H1 (cell line): ENCODE data around the gene RNF145. TPM values are rescaled to one million over a fixed set of nuclear protein-coding genes. Genes with fewer than 3 reads are reported as not detected.

Experiments
- CTCF ChIA-PET: fragments of 300-600 bp; sonication (Branson Sonifier 250); formaldehyde crosslinking; loops from one replicate; lab custom pipeline; 2021; ENCODE audit not compliant: partially characterized antibody; lab: Charles Lee
- POLR2A ChIA-PET: fragments of 300-600 bp; sonication (Branson Sonifier 250); formaldehyde crosslinking; loops from one replicate; lab custom pipeline; 2021; ENCODE audit warnings: inconsistent platforms; ENCODE audit not compliant: partially characterized antibody; lab: Charles Lee
- DNase-seq, 2 experiments: peaks; one replicate each; pipeline versions ENCODE4 v3.0.0 to v3.0.0-alpha.2; 2010 to 2022; ENCODE audit warnings: low spot score in 2 of 2, low read depth in 1 of 2, mixed read lengths in 1 of 2
- FAIRE-seq: peaks from 2 replicates; lab custom pipeline; 2011; peaks lifted over from hg19 to GRCh38; lab: Jason Lieb, UNC
- H2AFZ ChIP-seq: 2 replicates; pipeline ENCODE4 v1.8.1; 2012; ENCODE audit warnings: low read length, inconsistent platforms
- H2AK5ac ChIP-seq: 2 replicates; pipeline ENCODE4 v1.6.1; 2013; ENCODE audit warnings: low read depth, low read length
- H2BK120ac ChIP-seq: replicated peaks from 2 replicates; pipeline ENCODE3; 2013; ENCODE audit warnings: low read depth, low read length, inconsistent platforms
- H2BK12ac ChIP-seq: 2 replicates; pipeline ENCODE4 v1.6.1; 2013; ENCODE audit warnings: low read depth, low read length
- H2BK15ac ChIP-seq: 2 replicates; pipeline ENCODE4 v1.6.1; 2013; ENCODE audit warnings: low read length
- H2BK20ac ChIP-seq: 2 replicates; pipeline ENCODE4 v1.6.1; 2013; ENCODE audit warnings: low read length
- H2BK5ac ChIP-seq: 2 replicates; pipeline ENCODE4 v1.6.1; 2013; ENCODE audit warnings: low read depth, low read length
- H3K14ac ChIP-seq: 2 replicates; pipeline ENCODE4 v1.6.1; 2013; ENCODE audit warnings: inconsistent platforms; ENCODE audit not compliant: insufficient read length
- H3K18ac ChIP-seq: 2 replicates; pipeline ENCODE4 v1.6.1; 2013; ENCODE audit warnings: low read length; ENCODE audit errors: extremely low read depth
- H3K23ac ChIP-seq: 2 replicates; pipeline ENCODE4 v1.6.1; 2013; ENCODE audit warnings: inconsistent platforms; ENCODE audit not compliant: insufficient read length
- H3K23me2 ChIP-seq: 2 replicates; pipeline ENCODE4 v1.6.1; 2013; ENCODE audit warnings: low read depth, low read length
- H3K27ac ChIP-seq: 2 replicates; pipeline ENCODE4 v1.6.1; 2011; ENCODE audit warnings: low read depth, low read length, inconsistent platforms
- H3K27me3 ChIP-seq, 4 experiments: replicated peaks in 1 of 4; 1 replicate in 1 of 4; 2 replicates in 3 of 4; pipeline versions ENCODE4 v1.6.1 to v1.8.1; 2011 to 2013; ENCODE audit warnings: low read length in 3 of 4, mild to moderate bottlenecking in 3 of 4, inconsistent platforms in 2 of 4, mixed read lengths in 2 of 4, moderate library complexity in 1 of 4; ENCODE audit not compliant: control insufficient read depth in 3 of 4, insufficient read depth in 3 of 4; ENCODE audit errors: extremely low read depth in 1 of 4
- H3K36me3 ChIP-seq, 4 experiments: 2 replicates each; pipeline versions ENCODE4 v1.6.1 to v1.8.1; 2011 to 2013; ENCODE audit warnings: mild to moderate bottlenecking in 4 of 4, low read length in 3 of 4, moderate library complexity in 2 of 4, control low read depth in 1 of 4, inconsistent platforms in 1 of 4; ENCODE audit not compliant: insufficient read depth in 4 of 4, control insufficient read depth in 2 of 4
- H3K4ac ChIP-seq: replicated peaks from 2 replicates; pipeline ENCODE3; 2013; ENCODE audit warnings: low read length, low read depth, mixed read lengths, inconsistent platforms; ENCODE audit not compliant: insufficient read length
- H3K4me1 ChIP-seq, 4 experiments: replicated peaks in 1 of 4; 1 replicate in 1 of 4; 2 replicates in 3 of 4; pipeline versions ENCODE4 v1.6.1 to v1.8.1; 2011 to 2013; ENCODE audit warnings: low read length in 3 of 4, inconsistent platforms in 2 of 4, mixed read lengths in 1 of 4; ENCODE audit not compliant: insufficient read depth in 4 of 4, control insufficient read depth in 3 of 4
- H3K4me2 ChIP-seq, 2 experiments: 2 replicates each; pipeline versions ENCODE4 v1.6.1 to v1.8.1; 2011 to 2013; ENCODE audit warnings: low read depth in 2 of 2, low read length in 2 of 2, control low read depth in 1 of 2, inconsistent platforms in 1 of 2, mild to moderate bottlenecking in 1 of 2; ENCODE audit not compliant: insufficient read depth in 1 of 2
- H3K4me3 ChIP-seq, 4 experiments: fragments of 200-600, 300-600 bp in 1 of 4; sonication (generic), shearing (Covaris generic), sonication (Bioruptor Twin) in 1 of 4; 2 replicates each; pipeline versions ENCODE4 v1.5.1 to v1.8.1; 2011 to 2016; ENCODE audit warnings: low read length in 4 of 4, low read depth in 3 of 4, control low read depth in 2 of 4, inconsistent platforms in 2 of 4, mild to moderate bottlenecking in 2 of 4, mixed read lengths in 1 of 4, moderate library complexity in 1 of 4; ENCODE audit not compliant: insufficient read depth in 2 of 4; ENCODE audit errors: extremely low read depth in 1 of 4
- H3K56ac ChIP-seq: replicated peaks from 2 replicates; pipeline ENCODE3; 2013; ENCODE audit warnings: low read depth, mild to moderate bottlenecking, mixed read lengths, low read length, inconsistent platforms; ENCODE audit not compliant: insufficient read length
- H3K79me1 ChIP-seq: 2 replicates; pipeline ENCODE4 v1.6.1; 2013; ENCODE audit warnings: low read depth, low read length, control low read depth
- H3K79me2 ChIP-seq, 2 experiments: 2 replicates each; pipeline versions ENCODE4 v1.6.1 to v1.8.1; 2012 to 2013; ENCODE audit warnings: low read length in 2 of 2, mild to moderate bottlenecking in 2 of 2, inconsistent platforms in 1 of 2; ENCODE audit not compliant: insufficient read depth in 2 of 2, control insufficient read depth in 1 of 2
- H3K9ac ChIP-seq, 4 experiments: replicated peaks in 1 of 4; 1 replicate in 1 of 4; 2 replicates in 3 of 4; pipeline versions ENCODE4 v1.6.1 to v1.8.1; 2011 to 2013; ENCODE audit warnings: low read depth in 3 of 4, low read length in 3 of 4, control low read depth in 2 of 4, mild to moderate bottlenecking in 2 of 4, moderate library complexity in 2 of 4, inconsistent platforms in 1 of 4; ENCODE audit errors: extremely low read depth in 1 of 4
- H3K9me3 ChIP-seq, 2 experiments: 2 replicates each; pipeline versions ENCODE4 v1.6.1 to v1.8.1; 2012 to 2013; ENCODE audit warnings: mild to moderate bottlenecking in 2 of 2, moderate library complexity in 2 of 2, control low read depth in 1 of 2, inconsistent platforms in 1 of 2, low read depth in 1 of 2, low read length in 1 of 2, mixed read lengths in 1 of 2; ENCODE audit not compliant: insufficient read depth in 2 of 2
- H4K20me1 ChIP-seq, 2 experiments: replicated peaks in 1 of 2; 2 replicates each; pipeline versions ENCODE3 to v1.8.1; 2011 to 2013; ENCODE audit warnings: inconsistent platforms in 2 of 2, low read length in 2 of 2, mild to moderate bottlenecking in 1 of 2; ENCODE audit not compliant: insufficient read depth in 2 of 2, control insufficient read depth in 1 of 2
- H4K5ac ChIP-seq: 2 replicates; pipeline ENCODE4 v1.6.1; 2013; ENCODE audit warnings: low read length, low read depth, mixed read lengths, inconsistent platforms; ENCODE audit not compliant: insufficient read length
- H4K8ac ChIP-seq: 2 replicates; pipeline ENCODE4 v1.8.0; 2013; ENCODE audit warnings: mild to moderate bottlenecking, moderate library complexity, low read length, inconsistent platforms; ENCODE audit not compliant: insufficient read depth; ENCODE audit errors: extremely low read depth
- H4K91ac ChIP-seq: replicated peaks from 2 replicates; pipeline ENCODE3; 2013; ENCODE audit warnings: low read length, mixed read lengths, inconsistent platforms; ENCODE audit not compliant: insufficient read length
- CHD1 ChIP-seq: IDR thresholded peaks from 2 replicates; pipeline ENCODE4 v1.6.1; 2012; ENCODE audit warnings: low read depth, low read length, improper control_type of control experiment
- KDM4A ChIP-seq: IDR thresholded peaks from one replicate; pipeline ENCODE4 v1.7.1; 2012; ENCODE audit warnings: low read depth, mild to moderate bottlenecking, moderate library complexity, low read length, inconsistent platforms; ENCODE audit not compliant: severe bottlenecking
- RBBP5 ChIP-seq: IDR thresholded peaks from 2 replicates; pipeline ENCODE4 v1.7.1; 2012; ENCODE audit warnings: low read depth, mild to moderate bottlenecking, inconsistent platforms, low read length, moderate library complexity, borderline replicate concordance
- SP4 ChIP-seq: IDR thresholded peaks from 2 replicates; pipeline ENCODE4 v1.6.1; 2012; ENCODE audit warnings: low read length, inconsistent platforms
- TBP ChIP-seq: IDR thresholded peaks from 2 replicates; pipeline ENCODE4 v1.6.1; 2011; ENCODE audit warnings: low read depth, low read length, improper control_type of control experiment
- ZNF274 ChIP-seq: IDR thresholded peaks from 2 replicates; pipeline ENCODE4 v1.7.0; 2012; ENCODE audit warnings: low read length, borderline replicate concordance; ENCODE audit errors: extremely low read depth
- WGBS, 2 experiments: shearing (Covaris generic) in 1 of 2; methylation state at CpG; one replicate each; pipeline versions ENCODE4 v1.1.6 to v1.1.7; 2013 to 2015; ENCODE audit warnings: low lambda C conversion rate in 2 of 2, mixed read lengths in 2 of 2, inconsistent platforms in 1 of 2, low coverage in 1 of 2, missing lambda C conversion rate in 1 of 2; ENCODE audit not compliant: insufficient replicate concordance in 2 of 2, insufficient coverage in 1 of 2, insufficient read length in 1 of 2; ENCODE audit errors: extremely low coverage in 1 of 2, missing lambda C conversion rate in 1 of 2; 5-methylcytosine and 5-hydroxymethylcytosine counted together
- polyA plus RNA-seq, 7 experiments: library from polyadenylated mRNA; depleted of rRNA in 3 of 7; stranded (reverse) in 5 of 7; unstranded in 2 of 7; fragments of >200 nt in 5 of 7; fragments of 200-250 nt in 2 of 7; gene quantifications; 1 replicate in 5 of 7; 2 replicates in 1 of 7; 4 replicates in 1 of 7; pipeline versions ENCODE4 v1.2.1 to v1.2.3, GENCODE V29; 2011 to 2013; ENCODE audit warnings: missing spikeins in 2 of 7, mixed read lengths in 2 of 7
- total RNA-seq: library from RNA; stranded (reverse); fragmentation: NEBNext Ultra II Directional; extraction: Animal tissue kit (Norgen Biotek cat#: 25700); gene quantifications from 2 replicates; pipeline ENCODE4 v1.2.1, GENCODE V29; 2021

Gene RNF145
- total and polyA plus RNA-seq, 2 of the 8 experiments (the other 6 are each of a cell fraction or from before 2014, with no cell fraction given): 34.2 to 72.5 TPM

GRCh38 chr5:159207686-159208513 is 1.5 kb downstream of the RNF145 start:
- peak in 1 of 2 experiments; percentile 72 for DNase-seq
- H3K79me1 ChIP-seq: peaks cover 2% of the 10 kb centered on the region; the same call in 1 of the 2 replicates
- no peak overlapping the region for H2BK20ac ChIP-seq
- no peak overlapping the region; the same call in 1 of the 2 replicates for H2AK5ac ChIP-seq
- H3K23me2 ChIP-seq: peaks cover 21% of the 10 kb centered on the region
- no peak overlapping the region for H3K23ac ChIP-seq
- CTCF ChIA-PET: interaction anchor here (0.6 to 1.8 kb wide), 8 partner anchors 9 to 1739 kb away, joined by 3 to 7 read pairs (median 3); no protein-coding TSS in a partner anchor
- WGBS, 2 experiments: 1% methylated on average over 34 of the region's 35 CpGs; no CpG with 5 or more reads in 1 of the 2 experiments
- H3K14ac ChIP-seq: no peak overlapping the region
- H3K27me3 ChIP-seq: peaks cover 0 to 5% (median 1%) of the 10 kb centered on the region in 4 experiments; a peak in 3 of 7 replicates
- H2BK5ac ChIP-seq: 0 out of 2 replicates have a peak overlapping the region, but pooled peaks have one; percentile 35
- H3K79me2 ChIP-seq: peaks cover 4 to 57% of the 10 kb centered on the region in 2 experiments; a peak in 3 of 4 replicates
- no peak overlapping the region for H2BK15ac ChIP-seq
- peak overlapping the region; percentile 82 for H3K4ac ChIP-seq
- H3K18ac ChIP-seq: peak overlapping the region; percentile 81; the same call in 1 of the 2 replicates
- H3K9me3 ChIP-seq: no peaks in the 10 kb centered on the region
- POLR2A ChIA-PET: interaction anchor here (0.6 to 1.8 kb wide), 7 partner anchors 8 to 454 kb away, joined by 3 to 7 read pairs (median 4); no protein-coding TSS in a partner anchor
- H4K20me1 ChIP-seq: peaks cover 2 to 4% of the 10 kb centered on the region in 2 experiments
- no peak overlapping the region for H3K56ac ChIP-seq
- no peak overlapping the region for H4K5ac ChIP-seq
- H4K8ac ChIP-seq: peak overlapping the region; percentile 45
- H3K27ac ChIP-seq: peak overlapping the region; percentile 29; the same call in 1 of the 2 replicates
- no peak overlapping the region for H2AFZ ChIP-seq
- FAIRE-seq: no peak
- peak overlapping the region; percentile 84 to 96 for H3K4me2 ChIP-seq
- peak overlapping the region; percentile 52 for H4K91ac ChIP-seq
- no peaks in the 10 kb centered on the region; a peak in 1 of 8 replicates for H3K36me3 ChIP-seq
- peak overlapping the region; percentile 31; the same call in 1 of the 2 replicates for H2BK12ac ChIP-seq
- peak overlapping the region; percentile 56 to 83 (median 68) for H3K9ac ChIP-seq
- H3K4me1 ChIP-seq: peaks cover 2 to 9% (median 4%) of the 10 kb centered on the region in 4 experiments; a peak in 5 of 7 replicates
- no peak overlapping the region for H2BK120ac ChIP-seq
- peak overlapping the region; percentile 86 to 95 (median 90) for H3K4me3 ChIP-seq
- TF ChIP-seq ZNF274 (no peak), SP4 (no peak), CHD1 (no peak), RBBP5 (0 out of 2 replicates have a peak, but pooled peaks have one; percentile 33), TBP (0 out of 2 replicates have a peak, but pooled peaks have one; percentile 20), KDM4A (peak; percentile 36)
